Measurements from ENCODE around the gene GARIN3.

DNA sequence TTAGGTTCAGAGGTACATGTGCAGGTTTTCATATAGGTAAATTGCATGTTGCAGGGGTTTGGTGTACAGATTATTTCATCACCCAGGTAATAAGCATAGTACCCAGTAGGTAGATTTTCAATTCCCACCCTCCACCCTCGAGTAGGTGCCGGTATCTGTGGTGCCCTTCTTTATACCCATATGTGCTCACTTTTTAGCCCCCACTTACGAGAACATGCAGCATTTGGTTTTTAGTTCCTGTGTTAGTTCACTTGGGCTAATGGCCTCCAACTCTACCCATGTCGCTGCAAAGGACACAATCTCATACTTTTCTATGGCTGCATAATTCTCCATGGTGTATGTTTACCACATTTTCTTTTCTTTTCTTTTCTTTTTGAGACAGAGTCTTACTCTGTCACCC, 35.8 kb upstream of the GARIN3 start:
- TF ChIP-seq, protein P1, sequence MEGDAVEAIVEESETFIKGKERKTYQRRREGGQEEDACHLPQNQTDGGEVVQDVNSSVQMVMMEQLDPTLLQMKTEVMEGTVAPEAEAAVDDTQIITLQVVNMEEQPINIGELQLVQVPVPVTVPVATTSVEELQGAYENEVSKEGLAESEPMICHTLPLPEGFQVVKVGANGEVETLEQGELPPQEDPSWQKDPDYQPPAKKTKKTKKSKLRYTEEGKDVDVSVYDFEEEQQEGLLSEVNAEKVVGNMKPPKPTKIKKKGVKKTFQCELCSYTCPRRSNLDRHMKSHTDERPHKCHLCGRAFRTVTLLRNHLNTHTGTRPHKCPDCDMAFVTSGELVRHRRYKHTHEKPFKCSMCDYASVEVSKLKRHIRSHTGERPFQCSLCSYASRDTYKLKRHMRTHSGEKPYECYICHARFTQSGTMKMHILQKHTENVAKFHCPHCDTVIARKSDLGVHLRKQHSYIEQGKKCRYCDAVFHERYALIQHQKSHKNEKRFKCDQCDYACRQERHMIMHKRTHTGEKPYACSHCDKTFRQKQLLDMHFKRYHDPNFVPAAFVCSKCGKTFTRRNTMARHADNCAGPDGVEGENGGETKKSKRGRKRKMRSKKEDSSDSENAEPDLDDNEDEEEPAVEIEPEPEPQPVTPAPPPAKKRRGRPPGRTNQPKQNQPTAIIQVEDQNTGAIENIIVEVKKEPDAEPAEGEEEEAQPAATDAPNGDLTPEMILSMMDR (IDR thresholded peaks at IDR 0.05): no peak
- TF ChIP-seq EZH2 (IDR thresholded peaks at IDR 0.05): no peak
- TF ChIP-seq EZH2phosphoT487 (IDR thresholded peaks at IDR 0.05): no peak

Data from neural progenitor cell (in vitro differentiated cells).